CD4-positive, alpha-beta T cell (primary cell): ENCODE data around the gene PRSS48. TPM values are rescaled to one million over a fixed set of nuclear protein-coding genes. Genes with fewer than 3 reads are reported as not detected.

ENCODE experiments used
- ATAC-seq: fragments of 200-7000 bp; cut with Tn5 transposase; one replicate; pipeline ENCODE4 v1.10.0; 2022; ENCODE audit warnings: mild to moderate bottlenecking; ENCODE audit not compliant: poor library complexity
- CTCF ChIA-PET: fragments of 350-600 bp; sonication (Branson Sonifier 250); formaldehyde crosslinking; loops from one replicate; lab custom pipeline; 2021; ENCODE audit warnings: antibody characterized with exemption, inconsistent platforms; lab: Charles Lee
- POLR2A ChIA-PET: fragments of 350-600 bp; sonication (Branson Sonifier 250); formaldehyde crosslinking; loops from one replicate; lab custom pipeline; 2021; ENCODE audit warnings: antibody characterized with exemption, inconsistent platforms; lab: Charles Lee
- DNase-seq, 14 experiments: peaks; one replicate each; pipeline ENCODE4 v3.0.0-alpha.2; 2013 to 2020; ENCODE audit warnings: mixed read lengths in 2 of 14
- H3K27ac ChIP-seq, 2 donors: one replicate each; pipeline versions ENCODE4 v1.5.1 to v1.7.0; 2013; ENCODE audit warnings: low read length in 2 of 2, low read depth in 1 of 2, mild to moderate bottlenecking in 1 of 2
- H3K27me3 ChIP-seq, 2 experiments: 1 replicate in 1 of 2; 2 replicates in 1 of 2; pipeline versions ENCODE4 v1.6.1 to v1.7.0; 2013; ENCODE audit warnings: low read length in 2 of 2, control low read depth in 1 of 2, mild to moderate bottlenecking in 1 of 2, moderate library complexity in 1 of 2; ENCODE audit not compliant: insufficient read depth in 2 of 2, control insufficient read depth in 1 of 2
- H3K36me3 ChIP-seq: one replicate; pipeline ENCODE4 v1.6.1; 2013; ENCODE audit warnings: low read length, control low read depth; ENCODE audit not compliant: insufficient read depth
- H3K4me1 ChIP-seq: one replicate; pipeline ENCODE4 v1.6.1; 2013; ENCODE audit warnings: low read length, control low read depth; ENCODE audit not compliant: insufficient read depth
- H3K4me3 ChIP-seq: one replicate; pipeline ENCODE4 v1.5.1; 2013; ENCODE audit warnings: mild to moderate bottlenecking, low read length, moderate library complexity
- H3K9me3 ChIP-seq, 2 experiments: 1 replicate in 1 of 2; 2 replicates in 1 of 2; pipeline versions ENCODE4 v1.6.1 to v1.7.0; 2013; ENCODE audit warnings: low read length in 2 of 2, mild to moderate bottlenecking in 2 of 2, control low read depth in 1 of 2, moderate library complexity in 1 of 2; ENCODE audit not compliant: control insufficient read depth in 1 of 2, insufficient read depth in 1 of 2
- H3K27ac Mint-ChIP-seq: one replicate; pipeline ENCODE4 v1.8.0; 2020; ENCODE audit warnings: mixed read lengths
- H3K27me3 Mint-ChIP-seq: one replicate; pipeline ENCODE4 v1.8.0; 2021; ENCODE audit warnings: mixed read lengths
- H3K36me3 Mint-ChIP-seq: one replicate; pipeline ENCODE4 v1.8.0; 2021; ENCODE audit warnings: low read depth, mixed read lengths
- H3K4me1 Mint-ChIP-seq: one replicate; pipeline ENCODE4 v1.8.0; 2021; ENCODE audit warnings: low read depth, mixed read lengths
- H3K4me3 Mint-ChIP-seq: one replicate; pipeline ENCODE4 v1.8.0; 2020; ENCODE audit warnings: mild to moderate bottlenecking, mixed read lengths
- H3K9me3 Mint-ChIP-seq: one replicate; pipeline ENCODE4 v1.8.0; 2020; ENCODE audit warnings: mixed read lengths
- intact Hi-C, 2 experiments: fragments of 100-400 bp; cut with DNase I in 1 of 2; cut with micrococcal nuclease in 1 of 2; formaldehyde crosslinking; loops; one replicate each; pipeline versions ENCODE4 v1.15.1 to v1.9.0; 2023 to 2025; cut with DNase I, micrococcal nuclease
- total RNA-seq, 174 experiments: library from RNA in 2 of 174; stranded (reverse) in 2 of 174; gene quantifications; one replicate each; pipeline ENCODE4 v1.2.3 and lab custom pipeline; 2021 to 2026
- TF ChIP-seq, protein P1 (sequence below): fragments of 200-600 bp; IDR thresholded peaks from one replicate; pipeline ENCODE4 v1.8.0; 2022; ENCODE audit warnings: antibody characterized with exemption, mild to moderate bottlenecking

PRSS48 gene
- total RNA-seq, 2 experiments from 2014 or later = not detected

DNA sequence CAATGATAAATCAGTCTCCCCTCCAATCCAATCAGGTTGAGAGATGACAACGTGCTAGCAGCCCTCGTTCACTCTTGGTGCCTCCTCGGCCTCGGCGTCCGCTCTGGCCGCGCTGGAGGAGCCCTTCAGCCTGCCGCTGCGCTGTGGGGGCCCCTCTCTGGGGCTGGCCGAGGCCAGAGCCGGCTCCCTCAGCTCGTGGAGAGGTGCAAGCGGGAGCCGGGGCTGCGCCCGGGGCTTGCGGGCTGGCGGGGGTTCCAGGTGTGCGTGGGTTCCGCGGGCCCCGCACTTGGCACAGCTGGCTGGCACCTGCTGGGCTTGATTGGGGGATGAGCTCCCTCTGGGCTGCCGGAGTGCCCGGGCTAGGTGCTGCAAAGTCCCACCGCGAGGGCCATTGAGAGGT is 40.9 kb upstream of the PRSS48 start:
- Mint-ChIP-seq H3K4me1 (no peaks in the 10 kb centered on the region), H3K27me3 (peaks cover 39% of the 10 kb centered on the region), H3K36me3 (no peaks in the 10 kb centered on the region), H3K27ac (no peak overlapping the region), H3K4me3 (no peak overlapping the region), H3K9me3 (no peaks in the 10 kb centered on the region)
- DNase-seq = peak in 1 of 14 experiments; percentile 6
- intact Hi-C loops = no loop called here
- CTCF ChIA-PET = no interaction called here
- TF ChIP-seq, protein P1, sequence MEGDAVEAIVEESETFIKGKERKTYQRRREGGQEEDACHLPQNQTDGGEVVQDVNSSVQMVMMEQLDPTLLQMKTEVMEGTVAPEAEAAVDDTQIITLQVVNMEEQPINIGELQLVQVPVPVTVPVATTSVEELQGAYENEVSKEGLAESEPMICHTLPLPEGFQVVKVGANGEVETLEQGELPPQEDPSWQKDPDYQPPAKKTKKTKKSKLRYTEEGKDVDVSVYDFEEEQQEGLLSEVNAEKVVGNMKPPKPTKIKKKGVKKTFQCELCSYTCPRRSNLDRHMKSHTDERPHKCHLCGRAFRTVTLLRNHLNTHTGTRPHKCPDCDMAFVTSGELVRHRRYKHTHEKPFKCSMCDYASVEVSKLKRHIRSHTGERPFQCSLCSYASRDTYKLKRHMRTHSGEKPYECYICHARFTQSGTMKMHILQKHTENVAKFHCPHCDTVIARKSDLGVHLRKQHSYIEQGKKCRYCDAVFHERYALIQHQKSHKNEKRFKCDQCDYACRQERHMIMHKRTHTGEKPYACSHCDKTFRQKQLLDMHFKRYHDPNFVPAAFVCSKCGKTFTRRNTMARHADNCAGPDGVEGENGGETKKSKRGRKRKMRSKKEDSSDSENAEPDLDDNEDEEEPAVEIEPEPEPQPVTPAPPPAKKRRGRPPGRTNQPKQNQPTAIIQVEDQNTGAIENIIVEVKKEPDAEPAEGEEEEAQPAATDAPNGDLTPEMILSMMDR = no peak
- ATAC-seq = no peak
- Histone ChIP-seq H3K36me3 (no peaks in the 10 kb centered on the region), H3K27me3 (peaks cover 3 to 4% of the 10 kb centered on the region in 2 experiments), H3K27ac (no peak overlapping the region), H3K4me3 (no peak overlapping the region), H3K9me3 (peaks cover 0 to 7% of the 10 kb centered on the region in 2 experiments), H3K4me1 (no peaks in the 10 kb centered on the region)
- POLR2A ChIA-PET = no interaction called here

DNA sequence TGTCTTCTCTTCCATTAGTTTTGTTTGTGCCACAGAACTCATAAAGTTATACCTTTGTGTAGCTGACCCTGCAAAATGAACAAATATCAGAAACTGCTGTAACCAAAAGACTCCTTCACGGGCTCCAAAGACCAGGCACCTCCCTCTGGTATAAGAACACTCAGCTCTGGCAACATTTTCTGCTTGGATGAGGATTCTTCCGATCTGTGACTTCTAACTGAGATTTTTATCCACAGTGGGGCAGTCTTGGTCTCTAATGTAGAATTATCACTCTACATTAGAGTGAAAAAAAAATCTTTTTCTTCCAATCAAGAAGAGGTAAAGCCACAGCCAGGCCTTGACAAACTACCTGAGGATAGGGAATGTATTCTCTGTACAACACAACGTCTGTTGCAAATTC is 38.5 kb upstream of the PRSS48 start:
- Mint-ChIP-seq H3K4me3 (no peak overlapping the region), H3K27me3 (peaks cover 49% of the 10 kb centered on the region), H3K4me1 (no peaks in the 10 kb centered on the region), H3K27ac (no peak overlapping the region), H3K36me3 (no peaks in the 10 kb centered on the region), H3K9me3 (no peaks in the 10 kb centered on the region)
- CTCF ChIA-PET = no interaction called here
- POLR2A ChIA-PET = no interaction called here
- TF ChIP-seq, protein P1 = no peak
- peaks cover 0 to 7% of the 10 kb centered on the region in 2 experiments for H3K9me3 ChIP-seq
- intact Hi-C loops = no loop called here
- H3K27me3 ChIP-seq = peaks cover 3 to 4% of the 10 kb centered on the region in 2 experiments
- no peak overlapping the region for H3K27ac ChIP-seq
- no peak overlapping the region for H3K4me3 ChIP-seq
- DNase-seq = no peak
- no peaks in the 10 kb centered on the region for H3K36me3 ChIP-seq
- H3K4me1 ChIP-seq = no peaks in the 10 kb centered on the region
- no peak for ATAC-seq

DNA sequence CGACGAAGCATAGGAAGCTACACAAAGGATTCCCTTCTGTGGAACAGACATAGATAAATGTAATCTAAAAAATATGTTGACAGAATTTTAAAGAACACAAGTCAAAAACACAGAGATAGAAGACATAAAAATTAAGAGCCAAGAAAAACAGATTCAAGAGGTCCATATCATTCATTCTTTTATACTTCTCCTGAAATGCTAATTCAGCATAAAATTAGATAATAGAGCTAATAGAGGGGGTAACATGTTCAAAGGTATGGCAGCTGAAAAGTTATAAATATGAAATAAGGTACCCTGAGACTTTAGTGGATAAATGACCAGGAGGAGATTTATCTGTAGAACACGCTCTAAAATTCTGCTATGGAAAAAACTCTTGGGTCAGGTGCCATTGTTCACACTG is 37.4 kb upstream of the PRSS48 start:
- H3K27me3 Mint-ChIP-seq = peaks cover 42% of the 10 kb centered on the region
- ATAC-seq = no peak
- H3K4me1 Mint-ChIP-seq = no peaks in the 10 kb centered on the region
- Histone ChIP-seq H3K4me1 (no peaks in the 10 kb centered on the region), H3K27ac (no peak overlapping the region), H3K9me3 (peaks cover 0 to 7% of the 10 kb centered on the region in 2 experiments), H3K27me3 (peaks cover 3 to 4% of the 10 kb centered on the region in 2 experiments), H3K36me3 (no peaks in the 10 kb centered on the region), H3K4me3 (no peak overlapping the region)
- TF ChIP-seq, protein P1 = no peak
- no peak overlapping the region for H3K4me3 Mint-ChIP-seq
- ChIA-PET CTCF (no interaction called here), POLR2A (no interaction called here)
- no peaks in the 10 kb centered on the region for H3K36me3 Mint-ChIP-seq
- H3K9me3 Mint-ChIP-seq = no peaks in the 10 kb centered on the region
- H3K27ac Mint-ChIP-seq = no peak overlapping the region
- intact Hi-C loops = no loop called here
- no peak for DNase-seq
